Aorta (tissue), 5 donors: ENCODE results near the gene VAV3. TPM values are rescaled to one million over a fixed set of nuclear protein-coding genes. Genes with fewer than 3 reads are reported as not detected.

Experiments
- ATAC-seq: fragments of 200-7000 bp; cut with Tn5 transposase; one replicate; pipeline ENCODE4 v1.9.1; 2022; ENCODE audit warnings: moderate library complexity; ENCODE audit not compliant: low FRiP score
- DNase-seq, 2 donors: peaks; one replicate each; pipeline ENCODE4 v3.0.0-alpha.2; 2020
- H3K27ac ChIP-seq, 2 donors: one replicate each; pipeline ENCODE4 v1.5.1; 2013; ENCODE audit warnings: low read length in 2 of 2, mild to moderate bottlenecking in 2 of 2, moderate library complexity in 2 of 2, control low read depth in 1 of 2, inconsistent platforms in 1 of 2, low read depth in 1 of 2
- H3K27me3 ChIP-seq, 2 donors: one replicate each; pipeline ENCODE4 v1.6.1; 2013; ENCODE audit warnings: control low read depth in 1 of 2, low read length in 1 of 2, mild to moderate bottlenecking in 1 of 2, moderate library complexity in 1 of 2; ENCODE audit not compliant: insufficient read depth in 2 of 2, control insufficient read depth in 1 of 2
- H3K36me3 ChIP-seq, 2 donors: one replicate each; pipeline ENCODE4 v1.6.1; 2013; ENCODE audit warnings: control low read depth in 1 of 2, low read length in 1 of 2, mild to moderate bottlenecking in 1 of 2; ENCODE audit not compliant: insufficient read depth in 2 of 2, control insufficient read depth in 1 of 2
- H3K4me1 ChIP-seq, 2 donors: one replicate each; pipeline ENCODE4 v1.6.1; 2013; ENCODE audit warnings: low read length in 2 of 2, control low read depth in 1 of 2, mild to moderate bottlenecking in 1 of 2, moderate library complexity in 1 of 2; ENCODE audit not compliant: insufficient read depth in 2 of 2, control insufficient read depth in 1 of 2
- H3K4me3 ChIP-seq, 2 donors: one replicate each; pipeline ENCODE4 v1.5.1; 2013; ENCODE audit warnings: low read length in 2 of 2, control low read depth in 1 of 2, mild to moderate bottlenecking in 1 of 2
- H3K9me3 ChIP-seq: one replicate; pipeline ENCODE4 v1.6.1; 2013; ENCODE audit warnings: mild to moderate bottlenecking, low read length; ENCODE audit not compliant: control insufficient read depth
- WGBS, 2 donors: extraction: QIAGEN DNeasy Blood & Tissue Kit; methylation state at CpG; one replicate each; pipeline ENCODE4 v1.1.7; 2013; 5-methylcytosine and 5-hydroxymethylcytosine counted together
- intact Hi-C, 2 donors: fragments of 100-400 bp; cut with DNase I; formaldehyde crosslinking; loops; one replicate each; pipeline versions ENCODE4 v1.14.2 to v1.15.0; 2022
- polyA plus RNA-seq, 2 donors: library from polyadenylated mRNA; stranded (reverse); fragments of 200-250 nt; gene quantifications; one replicate each; pipeline ENCODE4 v1.2.3, GENCODE V29; 2013
- total RNA-seq, 2 donors: library from RNA; stranded (reverse); fragmentation: NEBNext Ultra II Directional; extraction: Animal tissue kit (Norgen Biotek cat#: 25700); gene quantifications; one replicate each; pipeline ENCODE4 v1.2.1, GENCODE V29; 2021
- donor health status: healthy with polysubstance abuse.
- donor health status: Bipolar disorder and iron deficiency.
- donor health status: DM: no; HTN: no; CAD: no.
- donor health status: DM: no; HTN: no; CAD: no.
- donor health status: DM: yes; HTN: yes; CAD: no.

The VAV3 gene
- total and polyA plus RNA-seq, 4 donors, result 0.33 to 8.8 (median 4.7) TPM

DNA sequence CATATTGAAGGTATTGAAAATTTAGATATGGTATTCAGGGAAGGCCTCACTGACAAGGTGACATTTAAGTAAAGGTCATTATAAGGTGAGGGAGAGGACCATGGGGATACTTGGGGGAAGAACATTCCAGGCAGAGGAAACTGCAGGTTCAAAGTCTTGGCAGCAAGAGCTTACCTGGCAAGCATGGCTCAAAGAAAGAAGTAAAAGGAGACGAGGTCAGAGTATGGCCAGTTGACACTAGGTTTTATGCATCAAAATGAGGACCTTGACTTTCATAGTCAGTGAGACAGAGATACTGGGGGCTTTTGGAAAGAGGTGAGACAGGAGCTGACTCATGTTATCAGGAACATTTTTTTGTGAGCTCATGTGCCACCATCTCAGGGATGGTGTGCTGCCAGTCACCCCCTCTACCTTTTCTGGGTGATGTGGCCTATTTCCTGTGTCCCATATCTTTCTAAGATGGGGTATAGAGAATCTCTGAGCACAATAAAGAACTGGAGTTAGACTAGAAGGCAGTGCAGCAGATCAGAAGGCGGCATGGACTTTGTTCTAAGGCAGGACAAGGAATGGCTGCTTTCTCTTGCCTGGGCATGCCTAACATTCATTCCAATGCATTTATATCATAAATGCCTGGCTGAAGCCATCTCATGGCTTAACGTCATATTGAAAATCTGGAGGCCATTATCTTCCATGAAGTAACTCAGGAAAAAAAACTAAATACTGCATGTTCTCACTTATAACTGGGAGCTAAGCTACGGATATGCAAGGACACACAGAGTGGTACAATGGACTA is 417.4 kb downstream of the VAV3 start:
- H3K27me3 ChIP-seq, result peaks cover 0 to 2% of the 10 kb centered on the region in 2 donors
- no peak overlapping the region for H3K4me3 ChIP-seq
- ATAC-seq (no peak), DNase-seq (no peak)
- H3K9me3 ChIP-seq, result peaks cover 2% of the 10 kb centered on the region
- intact Hi-C loops, result no loop called here
- H3K36me3 ChIP-seq, result no peaks in the 10 kb centered on the region
- H3K4me1 ChIP-seq, result no peaks in the 10 kb centered on the region
- 85 to 86% methylated on average over 4 of the region's 4 CpGs for WGBS, 2 donors
- no peak overlapping the region for H3K27ac ChIP-seq

DNA sequence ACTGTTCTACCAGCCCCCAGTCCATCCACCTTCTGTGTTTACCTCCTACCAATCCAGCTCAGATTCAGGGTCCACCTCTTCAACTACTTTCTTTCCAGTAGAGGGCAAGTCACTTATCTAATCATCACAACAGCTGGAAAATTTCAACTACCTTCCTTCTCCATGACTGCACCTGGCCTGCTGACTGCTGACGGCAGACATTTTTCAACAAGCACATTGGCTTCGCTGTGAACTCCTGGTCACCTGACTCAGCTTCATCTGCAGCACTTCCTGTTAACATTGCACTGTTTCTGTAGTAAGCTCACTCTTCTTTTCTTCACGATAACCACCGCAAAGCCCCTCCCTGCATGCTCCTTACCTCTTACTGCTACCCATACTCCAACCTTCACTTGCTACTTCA is 418.4 kb downstream of the VAV3 start:
- no peaks in the 10 kb centered on the region for H3K36me3 ChIP-seq
- peaks cover 0 to 2% of the 10 kb centered on the region in 2 donors for H3K27me3 ChIP-seq
- ATAC-seq (no peak), DNase-seq (no peak)
- H3K4me3 ChIP-seq, result no peak overlapping the region
- H3K27ac ChIP-seq, result no peak overlapping the region
- intact Hi-C loops, result no loop called here
- no peaks in the 10 kb centered on the region for H3K4me1 ChIP-seq
- WGBS, 2 donors, result 83 to 85% methylated on average over 4 of the region's 4 CpGs
- peaks cover 2% of the 10 kb centered on the region for H3K9me3 ChIP-seq

DNA sequence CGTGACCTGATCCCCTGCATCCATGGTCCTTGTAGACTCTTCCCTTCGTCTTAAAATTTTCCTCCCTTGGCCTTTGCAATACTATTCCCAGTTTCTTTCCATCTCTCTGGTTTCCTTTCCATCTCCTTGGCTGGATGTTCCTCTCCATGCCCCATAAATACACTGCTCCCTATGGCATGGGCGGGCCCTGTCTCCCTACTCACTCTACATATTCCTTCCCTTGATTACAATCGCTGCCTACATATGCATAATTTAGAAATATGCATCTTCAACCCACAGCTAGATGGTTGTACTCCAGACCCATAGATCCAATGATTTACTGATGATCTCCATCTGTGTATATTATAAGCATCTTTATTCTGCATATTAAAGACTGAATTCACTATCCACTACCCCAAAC is 419.1 kb downstream of the VAV3 start:
- no peak overlapping the region for H3K27ac ChIP-seq
- no peak for ATAC-seq
- peaks cover 2% of the 10 kb centered on the region for H3K9me3 ChIP-seq
- H3K4me1 ChIP-seq, result no peaks in the 10 kb centered on the region
- intact Hi-C loops, result no loop called here
- DNase-seq, result no peak
- no peak overlapping the region for H3K4me3 ChIP-seq
- no peaks in the 10 kb centered on the region for H3K36me3 ChIP-seq
- peaks cover 0 to 2% of the 10 kb centered on the region in 2 donors for H3K27me3 ChIP-seq
- WGBS, 2 donors, result 69 to 78% methylated on average over 4 of the region's 4 CpGs

DNA sequence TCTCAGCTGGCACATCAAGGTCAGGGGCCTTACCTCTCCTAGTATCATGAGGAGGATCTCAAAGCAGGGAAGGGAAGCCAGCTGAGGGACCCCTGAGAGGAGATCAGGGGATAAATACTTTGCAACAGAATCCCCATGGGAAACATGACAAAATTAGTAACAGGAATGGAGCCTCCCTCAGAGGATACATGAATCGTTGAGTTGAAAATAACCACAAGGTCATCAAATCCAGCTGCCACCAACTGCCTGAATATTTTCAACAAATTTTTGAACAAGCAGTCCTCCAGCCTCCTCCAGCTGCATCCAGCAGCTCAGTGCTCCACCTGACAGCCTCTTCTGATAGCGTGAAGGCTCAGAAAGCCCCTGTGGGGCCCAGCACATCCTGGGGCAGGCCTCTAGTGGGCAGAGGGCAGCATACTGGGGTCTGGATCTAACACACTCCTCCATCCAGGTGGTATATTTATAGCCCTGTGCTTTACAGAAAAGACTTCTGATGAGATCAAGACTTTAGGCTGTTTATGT is 419.9 kb downstream of the VAV3 start:
- intact Hi-C loops, result no loop called here
- no peaks in the 10 kb centered on the region for H3K36me3 ChIP-seq

DNA sequence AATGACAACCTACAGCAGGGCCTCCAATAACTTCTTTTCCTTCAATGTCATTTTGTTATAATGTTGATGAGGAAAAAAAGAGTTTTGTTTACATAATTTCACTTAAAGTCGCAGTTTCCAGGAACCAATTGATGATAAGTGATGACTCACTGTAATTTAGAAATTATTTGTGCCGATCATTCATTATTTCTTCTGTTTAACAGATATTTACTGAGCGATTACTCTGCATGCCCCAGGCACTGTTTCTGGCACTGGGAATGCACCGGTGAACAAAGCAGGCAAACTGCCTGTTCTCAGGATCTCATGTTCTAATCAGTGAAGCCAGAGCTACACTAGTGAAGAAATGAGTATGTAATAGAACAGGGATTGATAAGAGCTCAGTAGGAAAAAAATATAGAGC is 420.7 kb downstream of the VAV3 start:
- Histone ChIP-seq H3K4me3 (no peak overlapping the region), H3K36me3 (no peaks in the 10 kb centered on the region), H3K27me3 (peaks cover 0 to 2% of the 10 kb centered on the region in 2 donors), H3K4me1 (no peaks in the 10 kb centered on the region), H3K9me3 (peaks cover 2% of the 10 kb centered on the region), H3K27ac (no peak overlapping the region)
- DNase-seq (no peak), ATAC-seq (no peak)
- intact Hi-C loops, result no loop called here
- 80 to 91% methylated on average over 4 of the region's 4 CpGs for WGBS, 2 donors

More for the DNA sequence above, 419.9 kb downstream of the VAV3 start:
- Histone ChIP-seq H3K27ac (no peak overlapping the region), H3K9me3 (peaks cover 2% of the 10 kb centered on the region), H3K4me1 (no peaks in the 10 kb centered on the region), H3K4me3 (no peak overlapping the region), H3K27me3 (peaks cover 0 to 2% of the 10 kb centered on the region in 2 donors)
- no peak for ATAC-seq
- 51 to 60% methylated on average over 2 of the region's 2 CpGs for WGBS, 2 donors
- DNase-seq, result no peak

DNA sequence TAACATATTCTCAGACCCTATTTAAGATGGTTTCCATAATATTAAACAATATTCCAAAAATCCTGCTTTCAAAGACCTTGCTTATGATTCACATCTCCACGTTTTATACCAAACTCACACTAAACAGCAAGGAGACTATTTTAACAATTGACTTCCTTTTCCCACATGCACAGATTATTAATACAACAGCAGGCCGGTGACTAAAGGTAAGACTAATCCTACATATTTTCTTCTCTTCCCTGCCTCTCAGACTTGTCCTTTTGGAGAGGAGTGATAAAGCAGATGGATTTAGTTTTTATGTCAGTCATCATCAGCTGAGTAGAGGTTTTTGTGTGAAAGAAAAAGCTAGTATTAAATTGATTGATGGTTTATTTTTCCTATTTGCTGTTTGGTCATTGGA is 423.6 kb downstream of the VAV3 start:
- H3K9me3 ChIP-seq, result peaks cover 2% of the 10 kb centered on the region
- no peak for DNase-seq
- WGBS, 2 donors, result 71 to 78% methylated on average over 2 of the region's 2 CpGs
- no peaks in the 10 kb centered on the region for H3K27me3 ChIP-seq
- intact Hi-C loops, result no loop called here
- no peaks in the 10 kb centered on the region for H3K4me1 ChIP-seq
- no peaks in the 10 kb centered on the region for H3K36me3 ChIP-seq
- H3K4me3 ChIP-seq, result no peak overlapping the region
- no peak overlapping the region for H3K27ac ChIP-seq
- ATAC-seq, result no peak

DNA sequence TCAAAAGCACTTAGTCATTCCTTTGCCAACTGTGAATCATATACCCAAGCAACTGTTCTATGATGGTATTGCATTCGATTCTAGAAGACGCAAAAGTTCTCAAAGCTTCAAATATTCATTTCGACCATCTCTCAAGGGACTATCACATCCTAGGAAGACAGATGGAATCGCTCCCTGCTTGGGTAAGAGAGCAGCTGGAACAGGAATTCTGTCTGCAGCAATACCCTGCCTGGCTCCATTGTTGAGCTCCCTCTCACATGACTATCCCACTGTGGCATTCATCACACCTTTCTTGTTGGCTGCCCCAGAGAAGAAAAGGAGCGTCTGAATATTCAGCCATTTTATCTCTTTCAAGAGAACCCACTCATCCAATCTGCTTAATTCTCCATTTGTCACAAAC is 426.5 kb downstream of the VAV3 start:
- no peaks in the 10 kb centered on the region for H3K4me1 ChIP-seq
- no peaks in the 10 kb centered on the region for H3K27me3 ChIP-seq
- ATAC-seq, result no peak
- DNase-seq, result no peak
- no peak overlapping the region for H3K27ac ChIP-seq
- H3K36me3 ChIP-seq, result no peaks in the 10 kb centered on the region
- 75 to 84% methylated on average over 5 of the region's 5 CpGs for WGBS, 2 donors
- intact Hi-C loops, result no loop called here
- no peak overlapping the region for H3K4me3 ChIP-seq
- peaks cover 3% of the 10 kb centered on the region for H3K9me3 ChIP-seq

DNA sequence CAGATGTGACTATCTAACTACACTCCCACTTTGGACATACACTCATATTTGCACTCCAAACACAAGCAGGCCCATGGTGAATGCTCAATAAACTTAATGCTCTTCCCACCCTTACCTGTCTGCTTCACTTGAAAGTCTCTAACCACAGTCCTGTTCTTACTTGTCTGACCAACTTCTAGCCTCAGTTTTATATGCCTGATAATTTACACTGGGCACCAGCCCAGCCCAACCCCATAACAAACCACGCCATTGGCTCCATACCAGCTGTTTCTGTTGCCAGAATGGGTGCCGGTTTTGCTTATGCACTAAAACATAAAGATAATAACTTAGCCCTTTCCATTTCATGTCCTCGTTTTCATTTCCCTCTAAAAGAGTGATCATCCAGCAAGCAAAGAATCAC is 428.7 kb downstream of the VAV3 start:
- 5 to 7% methylated on average over 3 of the region's 3 CpGs for WGBS, 2 donors
- ATAC-seq (no peak), DNase-seq (no peak)
- Histone ChIP-seq H3K27ac (no peak overlapping the region), H3K4me3 (no peak overlapping the region), H3K9me3 (peaks cover 1% of the 10 kb centered on the region), H3K4me1 (no peaks in the 10 kb centered on the region), H3K27me3 (no peaks in the 10 kb centered on the region), H3K36me3 (no peaks in the 10 kb centered on the region)
- intact Hi-C loops, result no loop called here

DNA sequence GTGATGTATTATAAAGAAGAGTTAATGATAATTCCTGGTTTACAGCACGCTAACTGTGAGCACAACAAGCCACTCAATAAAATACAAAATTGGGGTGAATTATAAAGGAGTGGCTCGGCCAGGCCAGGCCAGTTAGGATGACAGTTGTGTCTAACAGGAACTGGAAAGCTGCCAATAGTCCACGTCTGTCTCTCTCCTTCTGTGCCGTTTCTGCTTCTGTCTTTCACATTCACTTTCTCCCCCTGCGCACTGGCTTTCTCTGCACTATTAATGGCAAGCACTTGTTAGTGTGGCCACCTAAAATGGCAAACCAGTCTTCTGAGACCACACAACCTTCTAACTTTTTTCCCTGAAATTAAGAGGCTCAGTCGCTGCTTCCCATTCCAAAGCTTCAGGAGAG is 429.9 kb downstream of the VAV3 start:
- DNase-seq, result no peak
- Histone ChIP-seq H3K4me1 (no peaks in the 10 kb centered on the region), H3K27me3 (no peaks in the 10 kb centered on the region), H3K9me3 (peaks cover 1% of the 10 kb centered on the region), H3K4me3 (no peak overlapping the region), H3K36me3 (no peaks in the 10 kb centered on the region), H3K27ac (no peak overlapping the region)
- intact Hi-C loops, result no loop called here
- WGBS, 2 donors, result 62 to 67% methylated on average over 6 of the region's 6 CpGs
- no peak for ATAC-seq
